ENCODE results near the gene FHIT. TPM values are rescaled to one million over a fixed set of nuclear protein-coding genes. Genes with fewer than 3 reads are reported as not detected.

The FHIT gene
- total and polyA plus RNA-seq, 4 donors = 2.1 to 14.7 (median 6.6) TPM

- H3K4me3 ChIP-seq (ENCODE audit: low read depth in 1 of 3, low read length in 3 of 3) = no peak overlapping the region
- H3K4me1 ChIP-seq (ENCODE audit: control insufficient read depth in 4 of 4, insufficient read depth in 4 of 4, low read length in 3 of 4) = no peaks in the 10 kb centered on the region
- no peak overlapping the region for H3K9ac ChIP-seq (ENCODE audit: low read depth in 1 of 2, low read length in 2 of 2)
- H3K27ac ChIP-seq (ENCODE audit: low read depth in 1 of 2, low read length in 2 of 2) = no peak overlapping the region
- DNase-seq (ENCODE audit: low spot score) = no peak
- TF ChIP-seq HNF4G (IDR thresholded peaks at IDR 0.05) = no peak
- TF ChIP-seq SP1 (IDR thresholded peaks at IDR 0.05) = no peak
- no peak for TF ChIP-seq NR2F2 (IDR thresholded peaks at IDR 0.05)
- TF ChIP-seq FOXA1 (IDR thresholded peaks at IDR 0.05) = no peak
- TF ChIP-seq GABPA (IDR thresholded peaks at IDR 0.05 in 1 of 2, conservative IDR thresholded peaks at IDR 0.05 in 1 of 2) = no peak
- no peak for TF ChIP-seq YY1 (IDR thresholded peaks at IDR 0.05)
- no peak for TF ChIP-seq CTCF (IDR thresholded peaks at IDR 0.05; ENCODE audit: low read depth, low read length, missing input control)
- no peak for TF ChIP-seq EGR1 (IDR thresholded peaks at IDR 0.05; ENCODE audit: low read depth in 2 of 2)
- no peaks in the 10 kb centered on the region for H3K36me3 ChIP-seq (ENCODE audit: control insufficient read depth in 4 of 4, insufficient read depth in 3 of 4, low read depth in 1 of 4, low read length in 3 of 4)
- H3K9me3 ChIP-seq (ENCODE audit: control insufficient read depth in 4 of 4, low read length in 3 of 4) = no peaks in the 10 kb centered on the region
- H3K27me3 ChIP-seq (ENCODE audit: control insufficient read depth in 4 of 4, insufficient read depth in 4 of 4, low read length in 3 of 4) = no peaks in the 10 kb centered on the region
- 79% methylated on average over 3 of the region's 3 CpGs for WGBS
These were observed 1383.9 kb downstream of the FHIT start for GRCh38 chr3:59867185-59868002.

DNA sequence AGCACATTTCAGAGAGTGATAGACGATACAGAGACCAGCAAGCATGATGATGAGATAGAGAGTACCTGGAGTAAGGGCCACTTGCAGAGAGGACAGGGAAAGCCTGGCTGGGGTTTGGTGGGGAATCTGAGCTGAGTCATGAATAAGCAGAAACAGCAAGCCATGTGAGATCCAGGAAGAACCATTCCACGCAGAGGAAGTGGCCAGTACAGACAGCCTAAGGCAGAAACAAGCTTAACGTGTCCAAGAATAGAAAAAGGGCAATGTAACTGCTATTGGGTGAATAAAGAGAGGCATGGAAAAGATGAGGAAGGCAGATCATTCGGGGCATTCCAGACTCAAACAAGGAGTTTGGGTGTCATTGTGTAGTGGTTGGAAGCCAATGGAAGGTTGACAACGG, 1385.2 kb downstream of the FHIT start:
- H3K27ac ChIP-seq (ENCODE audit: low read depth in 1 of 2, low read length in 2 of 2) = no peak overlapping the region
- DNase-seq (ENCODE audit: low spot score) = no peak
- TF ChIP-seq EGR1 (IDR thresholded peaks at IDR 0.05; ENCODE audit: low read depth in 2 of 2) (no peak), NR2F2 (IDR thresholded peaks at IDR 0.05) (no peak), FOXA1 (IDR thresholded peaks at IDR 0.05) (no peak), GABPA (IDR thresholded peaks at IDR 0.05 in 1 of 2, conservative IDR thresholded peaks at IDR 0.05 in 1 of 2) (no peak), CTCF (IDR thresholded peaks at IDR 0.05; ENCODE audit: low read depth, low read length, missing input control) (no peak), YY1 (IDR thresholded peaks at IDR 0.05) (no peak), JUND (IDR thresholded peaks at IDR 0.05) (no peak), RAD21 (IDR thresholded peaks at IDR 0.05) (no peak), FOXA2 (IDR thresholded peaks at IDR 0.05) (no peak), SP1 (IDR thresholded peaks at IDR 0.05) (no peak)
- no peaks in the 10 kb centered on the region for H3K4me1 ChIP-seq (ENCODE audit: control insufficient read depth in 4 of 4, insufficient read depth in 4 of 4, low read length in 3 of 4)
- H3K36me3 ChIP-seq (ENCODE audit: control insufficient read depth in 4 of 4, insufficient read depth in 3 of 4, low read depth in 1 of 4, low read length in 3 of 4) = no peaks in the 10 kb centered on the region
- no peaks in the 10 kb centered on the region for H3K27me3 ChIP-seq (ENCODE audit: control insufficient read depth in 4 of 4, insufficient read depth in 4 of 4, low read length in 3 of 4)
- no peak overlapping the region for H3K4me3 ChIP-seq (ENCODE audit: low read depth in 1 of 3, low read length in 3 of 3)
- 78% methylated on average over 5 of the region's 5 CpGs for WGBS
- H3K9me3 ChIP-seq (ENCODE audit: control insufficient read depth in 4 of 4, low read length in 3 of 4) = no peaks in the 10 kb centered on the region
- H3K9ac ChIP-seq (ENCODE audit: low read depth in 1 of 2, low read length in 2 of 2) = no peak overlapping the region

DNA sequence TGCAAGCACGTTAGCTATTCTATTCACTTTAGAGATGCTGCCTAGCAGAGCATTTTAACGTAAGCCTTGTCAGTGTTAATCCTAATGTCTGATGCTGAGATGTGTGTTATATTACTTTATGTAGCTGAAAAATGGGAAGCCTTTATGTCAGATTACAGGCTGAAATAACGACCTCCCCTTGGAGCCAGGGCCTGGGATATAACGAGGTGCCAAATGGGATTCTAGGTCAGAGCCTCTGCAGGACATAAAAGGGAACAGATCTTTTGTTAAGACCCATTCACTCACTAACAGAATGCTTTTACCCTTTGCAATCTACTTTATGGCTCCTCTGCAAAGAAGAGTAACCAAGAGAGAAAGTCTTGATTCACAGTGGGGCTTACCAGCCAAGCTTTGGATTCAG, 1385.9 kb downstream of the FHIT start:
- Histone ChIP-seq H3K36me3 (ENCODE audit: control insufficient read depth in 4 of 4, insufficient read depth in 3 of 4, low read depth in 1 of 4, low read length in 3 of 4) (no peaks in the 10 kb centered on the region), H3K9ac (ENCODE audit: low read depth in 1 of 2, low read length in 2 of 2) (no peak overlapping the region), H3K27me3 (ENCODE audit: control insufficient read depth in 4 of 4, insufficient read depth in 4 of 4, low read length in 3 of 4) (no peaks in the 10 kb centered on the region), H3K9me3 (ENCODE audit: control insufficient read depth in 4 of 4, low read length in 3 of 4) (no peaks in the 10 kb centered on the region), H3K4me1 (ENCODE audit: control insufficient read depth in 4 of 4, insufficient read depth in 4 of 4, low read length in 3 of 4) (no peaks in the 10 kb centered on the region), H3K4me3 (ENCODE audit: low read depth in 1 of 3, low read length in 3 of 3) (no peak overlapping the region), H3K27ac (ENCODE audit: low read depth in 1 of 2, low read length in 2 of 2) (no peak overlapping the region)
- no peak for TF ChIP-seq REST (IDR thresholded peaks at IDR 0.05)
- WGBS = 84% methylated on average over 4 of the region's 4 CpGs
- no peak for DNase-seq (ENCODE audit: low spot score)

Data from liver (tissue), 9 donors.